ENCODE measurements around the gene PARN. TPM values are rescaled to one million over a fixed set of nuclear protein-coding genes. Genes with fewer than 3 reads are reported as not detected.
"Not testable (repeated sequence)": the region's sequence is repeated elsewhere in the genome, so short reads cannot be mapped to it uniquely, and the experiment has no call there.

The PARN gene
- total RNA-seq, 1 experiment from 2014 or later: 37.7 TPM

GRCh38 chr16:14640538-14640937, 10.5 kb upstream of the PARN start:
- ATAC-seq: no peak
- ChIA-PET POLR2A (interaction anchor here (2.1 kb wide), 1 partner anchor 11 kb away, joined by 11 read pairs; the partner anchor contains the start of gene PARN), CTCF (no interaction called here)
- Mint-ChIP-seq H3K4me3 (no peak overlapping the region), H3K4me1 (peaks cover 45% of the 10 kb centered on the region), H3K9me3 (no peaks in the 10 kb centered on the region), H3K27ac (peak overlapping the region; percentile 2), H3K27me3 (ENCODE audit: low read depth) (no peaks in the 10 kb centered on the region), H3K36me3 (peaks cover 30% of the 10 kb centered on the region)
- no peak for TF ChIP-seq NR2C2 (CRISPR knock-in tag; IDR thresholded peaks at IDR 0.05)
- no peak for TF ChIP-seq TEAD4 (CRISPR knock-in tag; IDR thresholded peaks at IDR 0.05)
- TF ChIP-seq RORB (CRISPR knock-in tag; IDR thresholded peaks at IDR 0.05): no peak
- TF ChIP-seq HMGA2 (CRISPR knock-in tag; IDR thresholded peaks at IDR 0.05): no peak
- no peak for TF ChIP-seq ZNF121 (CRISPR knock-in tag; IDR thresholded peaks at IDR 0.05)
- TF ChIP-seq CTCF (IDR thresholded peaks at IDR 0.05): no peak
- TF ChIP-seq NR1H2 (CRISPR knock-in tag; IDR thresholded peaks at IDR 0.05): no peak
- TF ChIP-seq MAX (CRISPR knock-in tag; IDR thresholded peaks at IDR 0.05): no peak
- TF ChIP-seq ZNF232 (CRISPR knock-in tag; IDR thresholded peaks at IDR 0.05): no peak
- no peak for TF ChIP-seq E2F4 (CRISPR knock-in tag; IDR thresholded peaks at IDR 0.05; ENCODE audit: borderline replicate concordance, low read depth)
- no peak for TF ChIP-seq USF2 (CRISPR knock-in tag; IDR thresholded peaks at IDR 0.05)
- no peak for TF ChIP-seq RELA (CRISPR knock-in tag; IDR thresholded peaks at IDR 0.05; ENCODE audit: borderline replicate concordance)
- no peak for TF ChIP-seq ZNF263 (CRISPR knock-in tag; IDR thresholded peaks at IDR 0.05; ENCODE audit: low read depth)
- no peak for TF ChIP-seq ATF2 (CRISPR knock-in tag; IDR thresholded peaks at IDR 0.05; ENCODE audit: borderline replicate concordance, low read depth)
- no peak for TF ChIP-seq CREB1 (CRISPR knock-in tag; IDR thresholded peaks at IDR 0.05)
- TF ChIP-seq ZNF138 (CRISPR knock-in tag; conservative IDR thresholded peaks at IDR 0.05): no peak
- no peak for TF ChIP-seq ERG (CRISPR knock-in tag; IDR thresholded peaks at IDR 0.05)
- DNase-seq (ENCODE audit: low spot score): no peak

- Mint-ChIP-seq H3K4me1 (peaks cover 54% of the 10 kb centered on the region), H3K4me3 (peak overlapping the region; percentile 100), H3K27ac (peak overlapping the region; percentile 99), H3K36me3 (peaks cover 18% of the 10 kb centered on the region)
- H3K9me3 Mint-ChIP-seq; DNase-seq (ENCODE audit: low spot score); POLR2A ChIA-PET; H3K27me3 Mint-ChIP-seq (ENCODE audit: low read depth); CTCF ChIA-PET; ATAC-seq: not testable (repeated sequence)
Observed at GRCh38 chr16:14636951-14637240, 6.8 kb upstream of the PARN start.

- H3K4me3 Mint-ChIP-seq: peak overlapping the region; percentile 100
- DNase-seq (ENCODE audit: low spot score): peak; percentile 29
- H3K9me3 Mint-ChIP-seq; H3K27me3 Mint-ChIP-seq (ENCODE audit: low read depth); CTCF ChIA-PET; ATAC-seq; POLR2A ChIA-PET: not testable (repeated sequence)
- peaks cover 18% of the 10 kb centered on the region for H3K36me3 Mint-ChIP-seq
- peak overlapping the region; percentile 99 for H3K27ac Mint-ChIP-seq
- peaks cover 52% of the 10 kb centered on the region for H3K4me1 Mint-ChIP-seq
Observed at GRCh38 chr16:14636179-14636950, 6.3 kb upstream of the PARN start.

All from WTC11 (cell line).